Activated CD8-positive, alpha-beta T cell treated with anti-CD3 and anti-CD28 coated beads, Interleukin-2, amount 10 ng/mL, durations not matched to agents 7 days and 5 days (primary cell): ENCODE data around the gene LRRC74B. TPM values are rescaled to one million over a fixed set of nuclear protein-coding genes. Genes with fewer than 3 reads are reported as not detected.
"Not testable (repeated sequence)": the region's sequence is repeated elsewhere in the genome, so short reads cannot be mapped to it uniquely, and the experiment has no call there.

ENCODE experiments used
- ATAC-seq: fragments of 150-1000 bp; cut with Tn5 transposase; one replicate; pipeline ENCODE4 v1.10.0; 2021; ENCODE audit warnings: moderate library complexity
- CTCF ChIA-PET: fragments of 350-600 bp; sonication (Branson Sonifier 250); formaldehyde crosslinking; loops from one replicate; lab custom pipeline; 2021; ENCODE audit warnings: antibody characterized with exemption; lab: Charles Lee
- POLR2A ChIA-PET: fragments of 350-600 bp; sonication (Branson Sonifier 250); formaldehyde crosslinking; loops from one replicate; lab custom pipeline; 2021; ENCODE audit warnings: antibody characterized with exemption; lab: Charles Lee
- DNase-seq: peaks from one replicate; pipeline ENCODE4 v3.0.0-alpha.2; 2020
- H3K27ac Mint-ChIP-seq: one replicate; pipeline ENCODE4 v1.8.0; 2021; ENCODE audit warnings: mild to moderate bottlenecking, mixed read lengths
- H3K27me3 Mint-ChIP-seq: one replicate; pipeline ENCODE4 v1.8.0; 2021; ENCODE audit warnings: low read depth, mixed read lengths
- H3K36me3 Mint-ChIP-seq: one replicate; pipeline ENCODE4 v1.8.0; 2021; ENCODE audit warnings: low read depth, mixed read lengths
- H3K4me1 Mint-ChIP-seq: one replicate; pipeline ENCODE4 v1.8.0; 2021; ENCODE audit warnings: low read depth, mixed read lengths
- H3K4me3 Mint-ChIP-seq: one replicate; pipeline ENCODE4 v1.8.0; 2021; ENCODE audit warnings: mild to moderate bottlenecking, mixed read lengths
- H3K9me3 Mint-ChIP-seq: one replicate; pipeline ENCODE4 v1.8.0; 2022; ENCODE audit warnings: mixed read lengths; ENCODE audit not compliant: insufficient read depth
- total RNA-seq, 2 experiments: library from RNA; stranded (reverse); gene quantifications; one replicate each; pipeline ENCODE4 v1.2.3, GENCODE V29; 2021

LRRC74B gene
- total RNA-seq, 2 experiments from 2014 or later = not detected

DNA sequence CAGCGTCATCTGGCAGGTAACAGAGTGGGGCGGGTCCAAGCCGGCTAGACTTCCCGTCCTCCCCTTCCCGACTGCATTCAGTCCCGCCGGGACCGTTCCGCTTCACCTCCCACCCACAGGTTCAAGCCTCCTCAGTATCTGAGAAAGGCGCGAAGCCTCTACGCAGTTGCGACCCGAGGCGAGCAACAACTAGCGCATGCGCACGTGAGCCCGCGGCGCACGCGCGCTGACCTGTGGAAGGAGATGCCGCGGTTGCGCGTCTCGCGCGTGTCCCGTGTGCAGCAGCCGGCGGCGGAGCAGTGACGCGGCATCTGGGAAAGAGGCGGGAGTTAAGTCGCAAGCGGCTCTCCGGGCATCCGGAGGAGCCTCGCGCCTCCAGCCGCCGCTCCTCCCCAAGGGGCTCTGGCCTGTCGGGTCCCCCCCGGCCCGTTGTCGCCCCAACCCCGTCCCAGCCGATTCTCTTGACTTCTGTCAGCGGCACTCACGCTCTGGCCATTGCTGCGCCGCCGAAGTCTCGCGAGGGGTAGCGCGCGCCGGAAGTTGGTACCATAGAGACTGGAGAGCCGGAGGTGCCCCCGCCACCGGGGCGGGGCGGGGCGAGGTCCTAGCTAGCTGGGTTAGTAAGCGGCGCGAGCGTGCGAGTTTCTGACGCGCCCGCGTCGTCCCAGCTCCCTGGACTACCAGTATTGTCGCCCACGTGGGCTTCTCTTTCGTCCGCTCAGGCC lies 44.0 kb upstream of the LRRC74B start, which contains the start of gene THAP7:
THAP7 (minus strand) TSS at position 518 of the 725 bp plus-strand sequence; CDS start at position 311, 207 bp downstream.
- H3K27me3 Mint-ChIP-seq = no peaks in the 10 kb centered on the region
- H3K4me3 Mint-ChIP-seq = peak within 1 kb of the TSS; percentile 92
- peaks cover 26% of the 10 kb centered on the region for H3K36me3 Mint-ChIP-seq
- H3K9me3 Mint-ChIP-seq = no peaks in the 10 kb centered on the region
- peak within 1 kb of the TSS; percentile 97 for H3K27ac Mint-ChIP-seq
- peaks cover 29% of the 10 kb centered on the region for H3K4me1 Mint-ChIP-seq
- DNase-seq (peak; percentile 98), ATAC-seq (peak; percentile 94)
- ChIA-PET CTCF (interaction anchor here (1.0 to 1.5 kb wide), 3 partner anchors 11 to 21 kb away, joined by 3 to 6 read pairs (median 3); partner anchors contain the start of gene LZTR1), POLR2A (interaction anchor here (0.7 to 2.6 kb wide), 6 partner anchors 13 to 100 kb away, joined by 3 to 17 read pairs (median 3); partner anchors contain the start of gene LZTR1)

DNA sequence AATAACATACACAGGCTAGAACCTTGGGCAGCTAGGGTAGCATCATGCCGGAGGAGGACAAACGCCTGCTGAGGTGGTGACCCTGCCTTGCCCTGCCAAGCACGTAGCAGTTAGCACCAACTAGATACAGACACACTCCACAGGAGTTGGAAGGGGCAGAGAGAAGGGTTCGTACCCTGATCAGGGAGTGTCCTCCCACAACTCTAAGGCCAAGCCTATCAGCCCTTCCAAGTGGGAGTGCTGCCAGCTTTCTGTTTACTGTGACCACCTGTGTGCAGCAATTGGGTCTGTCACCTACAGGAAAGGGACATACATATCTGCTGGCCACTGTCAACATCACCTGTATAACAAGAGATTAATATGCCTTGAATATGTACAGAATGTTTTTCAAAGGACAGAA lies 42.0 kb upstream of the LRRC74B start:
- Mint-ChIP-seq H3K36me3 (peaks cover 18% of the 10 kb centered on the region), H3K27me3 (no peaks in the 10 kb centered on the region), H3K4me3 (peak overlapping the region; percentile 92), H3K9me3 (no peaks in the 10 kb centered on the region), H3K27ac (peak overlapping the region; percentile 25), H3K4me1 (peaks cover 29% of the 10 kb centered on the region)
- no peak for ATAC-seq
- ChIA-PET CTCF (no interaction called here), POLR2A (no interaction called here)
- DNase-seq = no peak

- H3K9me3 Mint-ChIP-seq, ATAC-seq: not testable (repeated sequence)
These were observed 36.5 kb upstream of the LRRC74B start for GRCh38 chr22:21009208-21009607.

DNA sequence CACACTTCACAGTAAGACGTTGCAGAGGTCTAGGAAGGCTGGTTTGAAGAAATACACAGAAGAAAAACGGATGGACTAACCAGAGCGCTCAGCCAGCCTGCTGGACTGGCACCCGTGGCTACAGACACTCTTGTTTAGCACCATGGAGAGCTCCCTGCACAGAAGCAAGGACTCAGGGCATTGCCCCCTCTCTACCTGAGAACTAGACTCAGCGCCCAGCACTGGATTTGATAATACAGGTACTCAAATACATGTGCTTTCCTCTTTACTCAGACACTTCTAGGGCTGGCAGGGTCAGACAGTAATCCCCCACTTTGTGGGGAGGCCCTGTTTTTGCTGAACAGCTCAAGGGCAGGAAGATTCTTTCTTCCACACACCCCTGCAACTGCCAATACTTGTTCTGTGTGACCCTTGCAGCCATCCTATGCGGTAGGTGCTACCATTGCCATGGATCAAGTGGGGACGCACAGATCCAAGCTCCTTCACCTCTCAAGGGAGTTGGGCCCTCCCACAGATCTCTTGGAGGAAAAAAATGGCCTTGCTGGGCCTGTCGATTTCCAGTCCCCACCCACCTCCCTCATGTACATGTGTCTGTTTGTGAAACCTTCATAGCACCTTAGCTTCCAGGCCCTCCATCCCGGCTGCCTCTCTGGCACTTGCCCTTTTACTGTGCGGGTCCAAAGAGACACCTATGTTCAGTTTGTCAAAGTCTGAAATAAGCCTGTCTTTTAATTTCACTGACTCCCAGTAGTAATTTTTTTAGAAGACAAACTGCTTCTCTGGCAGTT lies 35.9 kb upstream of the LRRC74B start:
- Mint-ChIP-seq H3K36me3 (no peaks in the 10 kb centered on the region), H3K4me3 (no peak overlapping the region), H3K9me3 (no peaks in the 10 kb centered on the region), H3K27ac (no peak overlapping the region), H3K4me1 (peaks cover 14% of the 10 kb centered on the region), H3K27me3 (no peaks in the 10 kb centered on the region)
- ChIA-PET CTCF (interaction anchor here (0.7 kb wide), 1 partner anchor 11 kb away, joined by 3 read pairs; no protein-coding TSS in a partner anchor), POLR2A (no interaction called here)
- DNase-seq = peak; percentile 69
- no peak for ATAC-seq

More at GRCh38 chr22:21009208-21009607, 36.5 kb upstream of the LRRC74B start:
- DNase-seq, H3K36me3 Mint-ChIP-seq, POLR2A ChIA-PET, H3K4me3 Mint-ChIP-seq, H3K27ac Mint-ChIP-seq, H3K27me3 Mint-ChIP-seq, H3K4me1 Mint-ChIP-seq: not testable (repeated sequence)
- CTCF ChIA-PET = interaction anchor here (0.7 kb wide), 1 partner anchor 12 kb away, joined by 3 read pairs; no protein-coding TSS in a partner anchor

DNA sequence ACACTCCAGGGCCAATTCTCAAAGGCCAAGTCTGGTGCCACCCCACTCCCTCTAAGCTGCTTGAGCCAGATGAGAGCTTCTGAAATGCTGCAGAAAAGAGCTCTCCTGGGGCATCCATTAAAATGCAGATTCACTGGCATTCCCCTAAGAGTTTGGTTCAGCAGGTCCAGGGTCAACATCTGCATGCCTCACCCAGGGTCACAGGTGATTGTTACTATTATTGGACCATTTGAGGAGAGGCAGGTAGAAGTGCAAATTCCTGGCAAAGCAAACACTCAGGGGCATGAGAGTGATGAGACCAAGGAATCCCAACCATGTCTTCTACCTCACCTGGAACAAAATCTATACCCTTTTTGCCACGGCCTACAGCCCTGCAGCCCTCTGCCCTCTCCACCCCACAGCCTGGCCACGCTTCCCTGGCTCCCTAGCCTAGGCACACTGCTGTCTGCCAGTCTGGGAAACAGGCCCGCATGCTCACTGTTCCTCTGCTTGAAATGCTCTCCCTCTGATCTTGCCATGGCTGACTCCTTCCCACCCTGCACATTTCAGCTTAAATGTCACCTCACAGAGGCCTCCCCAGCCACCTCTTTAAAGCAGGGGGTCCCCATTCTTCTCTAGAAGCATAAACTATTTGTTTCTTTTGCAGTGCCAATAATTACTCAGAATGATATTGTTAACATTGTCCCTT lies 35.2 kb upstream of the LRRC74B start:
- Mint-ChIP-seq H3K27me3 (peaks cover 3% of the 10 kb centered on the region), H3K4me3 (no peak overlapping the region), H3K36me3 (no peaks in the 10 kb centered on the region), H3K27ac (no peak overlapping the region), H3K9me3 (no peaks in the 10 kb centered on the region), H3K4me1 (peaks cover 19% of the 10 kb centered on the region)
- ChIA-PET CTCF (no interaction called here), POLR2A (no interaction called here)
- ATAC-seq (no peak), DNase-seq (no peak)

DNA sequence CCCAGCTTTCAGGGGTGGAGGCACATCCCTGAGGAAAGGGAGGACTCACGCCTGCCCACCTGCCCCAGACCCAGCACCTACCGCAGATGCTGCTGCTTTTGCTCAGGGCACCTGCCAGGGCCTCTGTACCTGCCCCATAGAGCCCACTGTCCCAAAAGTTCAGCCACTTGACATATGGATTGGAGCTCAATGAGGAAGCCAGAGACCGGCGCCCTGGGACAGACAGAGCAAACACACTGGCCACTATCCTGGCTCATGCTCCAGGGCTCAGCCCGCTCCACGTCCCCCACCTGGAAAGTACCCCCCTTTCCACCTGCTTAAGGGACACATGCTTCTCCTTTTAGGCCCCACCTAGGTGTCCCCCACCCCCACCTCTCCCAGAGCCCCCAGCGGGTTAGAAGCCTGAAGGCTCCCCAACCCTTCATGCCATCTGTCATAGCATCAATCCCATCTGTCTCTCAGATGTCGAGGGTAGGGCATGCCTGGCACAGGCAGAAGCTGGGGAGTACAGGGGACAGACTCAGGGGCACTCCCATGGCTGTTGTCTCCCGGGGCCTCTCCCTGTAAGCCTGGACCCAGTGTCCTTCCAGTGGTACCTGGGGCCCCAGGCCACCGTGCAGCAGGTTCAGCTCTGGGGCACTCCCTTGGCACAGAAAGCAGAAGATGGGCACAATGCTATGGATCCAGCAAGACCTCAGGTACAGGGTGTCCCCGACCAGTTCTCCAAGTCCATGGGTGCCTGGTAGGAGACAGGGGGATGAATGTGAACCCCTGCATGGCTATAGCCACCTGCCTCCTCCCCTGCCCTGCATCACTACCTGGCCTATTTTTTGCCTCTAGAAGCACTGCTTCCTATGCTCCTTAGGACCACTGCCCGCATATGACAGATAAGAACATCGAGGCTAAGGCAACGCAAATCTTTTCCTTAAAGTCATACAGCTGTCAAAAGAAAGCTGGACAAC lies 33.0 kb upstream of the LRRC74B start:
- no peak overlapping the region for H3K27ac Mint-ChIP-seq

GRCh38 chr22:21013657-21014201 lies 32.0 kb upstream of the LRRC74B start:
- H3K9me3 Mint-ChIP-seq = no peaks in the 10 kb centered on the region
- POLR2A ChIA-PET = interaction anchor here (0.8 kb wide), 1 partner anchor 12 kb away, joined by 3 read pairs; the partner anchor contains the start of gene THAP7
- H3K4me1 Mint-ChIP-seq = peaks cover 19% of the 10 kb centered on the region
- no peaks in the 10 kb centered on the region for H3K36me3 Mint-ChIP-seq
- CTCF ChIA-PET = no interaction called here
- DNase-seq (no peak), ATAC-seq (no peak)
- peaks cover 9% of the 10 kb centered on the region for H3K27me3 Mint-ChIP-seq
- peak overlapping the region; percentile 69 for H3K4me3 Mint-ChIP-seq
- H3K27ac Mint-ChIP-seq = peak overlapping the region; percentile 51

More for the DNA sequence above, 33.0 kb upstream of the LRRC74B start:
- no peak overlapping the region for H3K4me3 Mint-ChIP-seq
- ChIA-PET CTCF (no interaction called here), POLR2A (no interaction called here)
- peaks cover 9% of the 10 kb centered on the region for H3K27me3 Mint-ChIP-seq
- no peak for DNase-seq
- H3K9me3 Mint-ChIP-seq = no peaks in the 10 kb centered on the region
- H3K4me1 Mint-ChIP-seq = peaks cover 19% of the 10 kb centered on the region
- no peaks in the 10 kb centered on the region for H3K36me3 Mint-ChIP-seq
- ATAC-seq = no peak

GRCh38 chr22:21014202-21014725 lies 31.5 kb upstream of the LRRC74B start:
- POLR2A ChIA-PET = interaction anchor here (0.8 kb wide), 1 partner anchor 12 kb away, joined by 3 read pairs; the partner anchor contains the start of gene THAP7
- DNase-seq = peak; percentile 92
- H3K4me1 Mint-ChIP-seq = peaks cover 19% of the 10 kb centered on the region
- peak overlapping the region; percentile 69 for H3K4me3 Mint-ChIP-seq
- H3K27ac Mint-ChIP-seq = peak overlapping the region; percentile 51
- H3K36me3 Mint-ChIP-seq = no peaks in the 10 kb centered on the region
- ATAC-seq = peak; percentile 94
- H3K27me3 Mint-ChIP-seq = peaks cover 9% of the 10 kb centered on the region
- CTCF ChIA-PET = no interaction called here
- no peaks in the 10 kb centered on the region for H3K9me3 Mint-ChIP-seq

- Mint-ChIP-seq H3K27me3 (peaks cover 9% of the 10 kb centered on the region), H3K4me3 (peak within 1 kb of the TSS; percentile 69), H3K9me3 (no peaks in the 10 kb centered on the region), H3K36me3 (no peaks in the 10 kb centered on the region), H3K4me1 (peaks cover 19% of the 10 kb centered on the region), H3K27ac (peak within 1 kb of the TSS; percentile 51)
- ATAC-seq (no peak), DNase-seq (no peak)
- CTCF ChIA-PET = no interaction called here
- POLR2A ChIA-PET = interaction anchor here (0.5 to 0.8 kb wide), 2 partner anchors 13 to 453 kb away, joined by 3 read pairs; partner anchors contain the start of gene THAP7
These were observed 30.9 kb upstream of the LRRC74B start, which contains the start of gene P2RX6 for GRCh38 chr22:21014726-21015465. TSS of gene P2RX6 (plus strand) at chr22:21015165. CDS start at chr22:21015175, 10 bp downstream.
